Neural cell (in vitro differentiated cells): ENCODE results near the gene CABP2. TPM values are rescaled to one million over a fixed set of nuclear protein-coding genes. Genes with fewer than 3 reads are reported as not detected.

Source experiments
- H2AFZ ChIP-seq: fragments of 200-600, 300-800 bp; sonication (generic), shearing (Covaris generic); 2 replicates; pipeline ENCODE4 v1.6.0; 2014; ENCODE audit warnings: low read depth, mild to moderate bottlenecking, antibody characterized with exemption, low read length, moderate library complexity
- H3F3A ChIP-seq: fragments of 200-600 bp; shearing (Covaris generic); 2 replicates; pipeline ENCODE4 v1.6.1; 2016; ENCODE audit warnings: mild to moderate bottlenecking, moderate library complexity, mixed read lengths, antibody characterized with exemption, low read length; ENCODE audit not compliant: insufficient read depth, poor library complexity, severe bottlenecking
- H3K27ac ChIP-seq: fragments of 200-600, 300-800 bp; sonication (generic), shearing (Covaris generic); 2 replicates; pipeline ENCODE4 v1.5.1; 2014; ENCODE audit warnings: mild to moderate bottlenecking, low read length, moderate library complexity
- H3K27me3 ChIP-seq: fragments of 300-800, 200-600 bp; sonication (generic), shearing (Covaris generic); 2 replicates; pipeline ENCODE4 v1.6.0; 2014; ENCODE audit warnings: mild to moderate bottlenecking, low read depth, low read length, moderate library complexity; ENCODE audit not compliant: insufficient read depth
- H3K36me3 ChIP-seq: fragments of 300-800, 200-600 bp; sonication (generic), shearing (Covaris generic); 2 replicates; pipeline ENCODE4 v1.5.1; 2014; ENCODE audit warnings: mild to moderate bottlenecking, antibody characterized with exemption, low read length, moderate library complexity; ENCODE audit not compliant: insufficient read depth
- H3K4me2 ChIP-seq: fragments of 300-800, 200-600 bp; sonication (generic), shearing (Covaris generic); 2 replicates; pipeline ENCODE4 v1.6.0; 2014; ENCODE audit warnings: mild to moderate bottlenecking, low read length
- H3K4me3 ChIP-seq: fragments of 300-800, 200-600 bp; sonication (generic), shearing (Covaris generic); 2 replicates; pipeline ENCODE4 v1.5.1; 2014; ENCODE audit warnings: mild to moderate bottlenecking, low read length, moderate library complexity
- H3K79me2 ChIP-seq: fragments of 200-600 bp; shearing (Covaris generic); replicated peaks from 2 replicates; pipeline ENCODE4 v1.6.0; 2014; ENCODE audit warnings: mild to moderate bottlenecking, low read length, moderate library complexity; ENCODE audit not compliant: insufficient read depth
- H3K9ac ChIP-seq: fragments of 300-800, 200-600 bp; sonication (generic), shearing (Covaris generic); 2 replicates; pipeline ENCODE4 v1.6.1; 2016; ENCODE audit warnings: mild to moderate bottlenecking, low read length, mixed read lengths
- H3K9me2 ChIP-seq: fragments of 200-600 bp; shearing (Covaris generic); 2 replicates; pipeline ENCODE4 v1.6.1; 2016; ENCODE audit warnings: mild to moderate bottlenecking, low read length, mixed read lengths; ENCODE audit not compliant: insufficient read depth
- H3K9me3 ChIP-seq: fragments of 200-600, 300-800 bp; sonication (generic), shearing (Covaris generic); 2 replicates; pipeline ENCODE4 v1.6.1; 2016; ENCODE audit warnings: mild to moderate bottlenecking, mixed run types, low read length, moderate library complexity, mixed read lengths
- H4K20me1 ChIP-seq: fragments of 200-600 bp; shearing (Covaris generic); 2 replicates; pipeline ENCODE4 v1.6.1; 2016; ENCODE audit warnings: mild to moderate bottlenecking, mixed run types; ENCODE audit not compliant: insufficient read depth
- CTCF ChIP-seq: fragments of 450-650 bp; IDR thresholded peaks from 2 replicates; pipeline ENCODE4 v1.5.1; 2014; ENCODE audit warnings: antibody characterized with exemption, mild to moderate bottlenecking, moderate library complexity; ENCODE audit not compliant: poor library complexity, severe bottlenecking
- EP300 ChIP-seq: fragments of 450-650 bp; conservative IDR thresholded peaks from 2 replicates; pipeline ENCODE4 v1.6.1; 2014; ENCODE audit warnings: antibody characterized with exemption, mild to moderate bottlenecking, moderate library complexity; ENCODE audit not compliant: poor library complexity, severe bottlenecking
- EZH2 ChIP-seq: fragments of 200-600, 300-800 bp; shearing (Covaris generic), sonication (generic); IDR thresholded peaks from 2 replicates; pipeline ENCODE4 v1.6.1; 2014; ENCODE audit warnings: antibody characterized with exemption, low read length, borderline replicate concordance, mild to moderate bottlenecking; ENCODE audit not compliant: insufficient read depth, poor library complexity, severe bottlenecking
- MXI1 ChIP-seq: fragments of 450-650 bp; conservative IDR thresholded peaks from 2 replicates; pipeline ENCODE4 v1.6.1; 2014; ENCODE audit warnings: antibody characterized with exemption, mild to moderate bottlenecking; ENCODE audit not compliant: poor library complexity, severe bottlenecking
- POLR2AphosphoS5 ChIP-seq: IDR thresholded peaks from 2 replicates; pipeline ENCODE4 v1.6.1; 2012
- RAD21 ChIP-seq: fragments of 450-650 bp; conservative IDR thresholded peaks from 2 replicates; pipeline ENCODE4 v1.6.1; 2014; ENCODE audit warnings: antibody characterized with exemption, mild to moderate bottlenecking, moderate library complexity
- REST ChIP-seq: IDR thresholded peaks from 2 replicates; pipeline ENCODE4 v1.6.1; 2012; ENCODE audit warnings: borderline replicate concordance
- SMC3 ChIP-seq: fragments of 450-650 bp; conservative IDR thresholded peaks from 2 replicates; pipeline ENCODE4 v1.6.1; 2014; ENCODE audit warnings: antibody characterized with exemption, mild to moderate bottlenecking, moderate library complexity; ENCODE audit not compliant: poor library complexity
- TAF1 ChIP-seq: IDR thresholded peaks from 2 replicates; pipeline ENCODE4 v1.6.1; 2012; ENCODE audit warnings: low read depth
- polyA plus RNA-seq: library from polyadenylated mRNA; depleted of rRNA; stranded (reverse); fragments of >200 nt; gene quantifications from 2 replicates; pipeline ENCODE4 v1.2.3, GENCODE V29; 2014

CABP2 gene
- polyA plus RNA-seq, 1 donor from 2014 or later: not detected

DNA sequence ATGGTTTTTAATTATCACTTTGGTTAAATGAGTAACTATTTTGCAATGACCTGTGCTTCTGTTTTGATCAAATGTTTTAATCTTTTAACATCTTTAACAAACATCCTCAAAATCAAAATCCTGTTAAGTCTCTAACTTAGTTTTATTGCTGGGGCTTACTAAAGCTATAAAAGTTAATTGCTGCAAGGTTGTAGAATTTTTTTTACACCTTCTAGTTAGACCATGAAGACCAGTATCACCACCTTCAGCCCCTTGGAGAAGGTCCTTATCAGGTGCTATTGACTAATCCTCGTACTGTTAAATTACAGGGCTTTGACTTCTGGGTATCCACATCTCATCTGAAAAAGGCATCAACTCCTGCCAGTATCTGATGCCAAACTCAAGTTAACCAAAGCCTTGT lies 12.3 kb upstream of the CABP2 start:
- TF ChIP-seq SMC3 (no peak), EZH2 (no peak), CTCF (no peak), REST (no peak), RAD21 (no peak), POLR2AphosphoS5 (no peak), TAF1 (no peak), EP300 (no peak), MXI1 (no peak)
- Histone ChIP-seq H3K79me2 (no peaks in the 10 kb centered on the region), H2AFZ (no peak overlapping the region), H3K9ac (no peak overlapping the region), H3K4me2 (no peak overlapping the region), H3K36me3 (no peaks in the 10 kb centered on the region), H3K27me3 (no peaks in the 10 kb centered on the region), H3K27ac (no peak overlapping the region), H3K9me2 (no peaks in the 10 kb centered on the region), H3K9me3 (no peaks in the 10 kb centered on the region), H3K4me3 (no peak overlapping the region), H3F3A (no peaks in the 10 kb centered on the region), H4K20me1 (no peaks in the 10 kb centered on the region)

- H2AFZ ChIP-seq: no peak overlapping the region
- no peaks in the 10 kb centered on the region for H3K36me3 ChIP-seq
- no peak overlapping the region for H3K4me2 ChIP-seq
- no peaks in the 10 kb centered on the region for H3K27me3 ChIP-seq
- H3K9me3 ChIP-seq: no peaks in the 10 kb centered on the region
- H3K9me2 ChIP-seq: no peaks in the 10 kb centered on the region
- no peak overlapping the region for H3K9ac ChIP-seq
- no peaks in the 10 kb centered on the region for H3F3A ChIP-seq
- no peaks in the 10 kb centered on the region for H4K20me1 ChIP-seq
- H3K79me2 ChIP-seq: no peaks in the 10 kb centered on the region
- no peak overlapping the region for H3K27ac ChIP-seq
- H3K4me3 ChIP-seq: no peak overlapping the region
- TF ChIP-seq EZH2 (no peak), MXI1 (no peak)
Measured at GRCh38 chr11:67534070-67534679, 10.9 kb upstream of the CABP2 start.

GRCh38 chr11:67532889-67533288 lies 9.6 kb upstream of the CABP2 start:
- no peaks in the 10 kb centered on the region for H3K9me3 ChIP-seq
- no peak for TF ChIP-seq MXI1
- no peak for TF ChIP-seq RAD21
- no peak for TF ChIP-seq POLR2AphosphoS5
- TF ChIP-seq SMC3: no peak
- no peak for TF ChIP-seq REST
- no peak for TF ChIP-seq EP300
- TF ChIP-seq TAF1: no peak
- no peak for TF ChIP-seq EZH2
- no peak for TF ChIP-seq CTCF
- no peak overlapping the region for H3K4me2 ChIP-seq
- H3K9me2 ChIP-seq: no peaks in the 10 kb centered on the region
- no peak overlapping the region for H2AFZ ChIP-seq
- no peaks in the 10 kb centered on the region for H4K20me1 ChIP-seq
- H3K79me2 ChIP-seq: no peaks in the 10 kb centered on the region
- no peak overlapping the region for H3K27ac ChIP-seq
- no peaks in the 10 kb centered on the region for H3F3A ChIP-seq
- no peak overlapping the region for H3K4me3 ChIP-seq
- H3K9ac ChIP-seq: no peak overlapping the region
- no peaks in the 10 kb centered on the region for H3K27me3 ChIP-seq
- no peaks in the 10 kb centered on the region for H3K36me3 ChIP-seq
